Calu3 (cell line): ENCODE results near the gene GPR39. TPM values are rescaled to one million over a fixed set of nuclear protein-coding genes. Genes with fewer than 3 reads are reported as not detected.

Experiments used
- BruUV-seq: library from RNA; stranded (reverse); fragments of 400-500 nt; replicated peaks from 2 replicates; lab custom pipeline; 2021; lab: Mats Ljungman, UMichigan
- CTCF ChIA-PET: fragments of 300-600 bp; sonication (Branson Sonifier 250); formaldehyde crosslinking; loops from one replicate; lab custom pipeline; 2022; ENCODE audit warnings: antibody characterized with exemption; lab: Charles Lee
- DNase-seq: peaks from one replicate; pipeline ENCODE4 v3.0.0; 2022
- H3K27ac Mint-ChIP-seq: one replicate; pipeline ENCODE4 v1.8.0; 2022; ENCODE audit warnings: mixed read lengths; ENCODE audit not compliant: unreplicated experiment
- H3K27me3 Mint-ChIP-seq: one replicate; pipeline ENCODE4 v1.8.0; 2022; ENCODE audit warnings: mixed read lengths; ENCODE audit not compliant: unreplicated experiment
- H3K36me3 Mint-ChIP-seq: one replicate; pipeline ENCODE4 v1.8.0; 2022; ENCODE audit warnings: mild to moderate bottlenecking, moderate library complexity, mixed read lengths; ENCODE audit not compliant: insufficient read depth, unreplicated experiment
- H3K4me1 Mint-ChIP-seq: one replicate; pipeline ENCODE4 v1.8.0; 2022; ENCODE audit warnings: mild to moderate bottlenecking, low read depth, mixed read lengths; ENCODE audit not compliant: unreplicated experiment
- H3K4me3 Mint-ChIP-seq: one replicate; pipeline ENCODE4 v1.8.0; 2022; ENCODE audit warnings: mild to moderate bottlenecking, low read depth, moderate library complexity, mixed read lengths; ENCODE audit not compliant: unreplicated experiment
- H3K9me3 Mint-ChIP-seq: one replicate; pipeline ENCODE4 v1.8.0; 2022; ENCODE audit warnings: low read depth, mixed read lengths; ENCODE audit not compliant: unreplicated experiment
- CTCF ChIP-seq: fragments of 200-600 bp; IDR thresholded peaks from one replicate; pipeline ENCODE4 v1.8.0; 2022; ENCODE audit warnings: antibody characterized with exemption; ENCODE audit not compliant: unreplicated experiment
- intact Hi-C: fragments of 100-400 bp; cut with micrococcal nuclease; formaldehyde crosslinking; loops from one replicate; pipeline ENCODE4 v1.10.0; 2022; ENCODE audit not compliant: unreplicated experiment
- total RNA-seq: library from RNA; stranded (reverse); gene quantifications from 2 replicates; pipeline ENCODE4 v1.2.3, GENCODE V29; 2022

GPR39 gene
- total RNA-seq, 1 experiment from 2014 or later: 24.9 TPM

- H3K4me3 Mint-ChIP-seq: peak overlapping the region; percentile 51
- H3K9me3 Mint-ChIP-seq: no peaks in the 10 kb centered on the region
- intact Hi-C loops: loop anchor here (2.0 kb wide), 1 partner anchor 17 kb away; no protein-coding TSS in a partner anchor
- H3K27ac Mint-ChIP-seq: peak overlapping the region; percentile 93
- CTCF ChIA-PET: interaction anchor here (0.6 to 1.8 kb wide), 6 partner anchors 20 to 199 kb away, joined by 3 to 7 read pairs (median 4); no protein-coding TSS in a partner anchor
- no peaks in the 10 kb centered on the region for H3K27me3 Mint-ChIP-seq
- peaks cover 55% of the 10 kb centered on the region for H3K4me1 Mint-ChIP-seq
- TF ChIP-seq CTCF: no peak
- peaks cover 20% of the 10 kb centered on the region for H3K36me3 Mint-ChIP-seq
- no peak for DNase-seq
- BruUV-seq: no TSS peak
Observed at GRCh38 chr2:132437852-132438669, 21.5 kb downstream of the GPR39 start.

GRCh38 chr2:132438691-132439090 lies 22.1 kb downstream of the GPR39 start:
- peak overlapping the region; percentile 51 for H3K4me3 Mint-ChIP-seq
- CTCF ChIA-PET: interaction anchor here (1.3 to 1.8 kb wide), 4 partner anchors 8 to 23 kb away, joined by 5 to 11 read pairs (median 6); no protein-coding TSS in a partner anchor
- H3K36me3 Mint-ChIP-seq: peaks cover 20% of the 10 kb centered on the region
- peaks cover 55% of the 10 kb centered on the region for H3K4me1 Mint-ChIP-seq
- DNase-seq: peak; percentile 64
- intact Hi-C loops: loop anchor here (2.0 kb wide), 1 partner anchor 18 kb away; no protein-coding TSS in a partner anchor
- no peak for TF ChIP-seq CTCF
- no peaks in the 10 kb centered on the region for H3K27me3 Mint-ChIP-seq
- H3K9me3 Mint-ChIP-seq: no peaks in the 10 kb centered on the region
- peak overlapping the region; percentile 93 for H3K27ac Mint-ChIP-seq
- no TSS peak for BruUV-seq

GRCh38 chr2:132439703-132440398 lies 23.2 kb downstream of the GPR39 start:
- Mint-ChIP-seq H3K27me3 (no peaks in the 10 kb centered on the region), H3K27ac (peak overlapping the region; percentile 93), H3K4me1 (peaks cover 53% of the 10 kb centered on the region), H3K9me3 (no peaks in the 10 kb centered on the region), H3K36me3 (peaks cover 20% of the 10 kb centered on the region), H3K4me3 (peak overlapping the region; percentile 51)
- no peak for TF ChIP-seq CTCF
- BruUV-seq: no TSS peak
- intact Hi-C loops: loop anchor here (2.0 to 10.0 kb wide), 2 partner anchors 19 to 175 kb away; no protein-coding TSS in a partner anchor
- peak; percentile 24 for DNase-seq
- CTCF ChIA-PET: interaction anchor here (0.5 to 1.8 kb wide), 6 partner anchors 9 to 87 kb away, joined by 3 to 11 read pairs (median 6); no protein-coding TSS in a partner anchor

- no TSS peak for BruUV-seq
- H3K36me3 Mint-ChIP-seq: peaks cover 15% of the 10 kb centered on the region
- H3K4me3 Mint-ChIP-seq: no peak overlapping the region
- H3K9me3 Mint-ChIP-seq: no peaks in the 10 kb centered on the region
- TF ChIP-seq CTCF: no peak
- peaks cover 49% of the 10 kb centered on the region for H3K4me1 Mint-ChIP-seq
- intact Hi-C loops: loop anchor here (10.0 kb wide), 1 partner anchor 176 kb away; no protein-coding TSS in a partner anchor
- H3K27me3 Mint-ChIP-seq: no peaks in the 10 kb centered on the region
- CTCF ChIA-PET: no interaction called here
- H3K27ac Mint-ChIP-seq: no peak overlapping the region
- DNase-seq: no peak
Observed at GRCh38 chr2:132441051-132441450, 24.4 kb downstream of the GPR39 start.
